ENCODE results near the gene ZBTB12.
A peak's percentile ranks its signal among the peaks of the same experiment; 100 is the strongest.
"Not testable (repeated sequence)": the region's sequence is repeated elsewhere in the genome, so short reads cannot be mapped to it uniquely, and the experiment has no call there.

ZBTB12 gene

GRCh38 chr6:31874836-31875572 lies 26.9 kb downstream of the ZBTB12 start:
- DNase-seq (ENCODE audit: low spot score) = no peak

GRCh38 chr6:31874084-31874670 lies 27.7 kb downstream of the ZBTB12 start:
- no peak for DNase-seq (ENCODE audit: low spot score)

- no peak for DNase-seq (ENCODE audit: low spot score)
These were observed 30.7 kb downstream of the ZBTB12 start for GRCh38 chr6:31871046-31871659.

- DNase-seq (ENCODE audit: low spot score) = no peak
These were observed 31.4 kb downstream of the ZBTB12 start for GRCh38 chr6:31870385-31870921.

GRCh38 chr6:31869343-31869742 lies 32.5 kb downstream of the ZBTB12 start:
- DNase-seq (ENCODE audit: low spot score) = no peak

- not testable (repeated sequence) for DNase-seq (ENCODE audit: low spot score)
These were observed 33.3 kb downstream of the ZBTB12 start for GRCh38 chr6:31868658-31868971.

- no peak for DNase-seq (ENCODE audit: low spot score)
These were observed 36.4 kb downstream of the ZBTB12 start for GRCh38 chr6:31865205-31866118.

- DNase-seq (ENCODE audit: low spot score) = no peak
These were observed 37.1 kb downstream of the ZBTB12 start for GRCh38 chr6:31864818-31865204.

- DNase-seq (ENCODE audit: low spot score) = not testable (repeated sequence)
These were observed 37.7 kb downstream of the ZBTB12 start for GRCh38 chr6:31864123-31864562.

GRCh38 chr6:31862344-31863235 lies 39.3 kb downstream of the ZBTB12 start, which contains the start of gene NEU1:
NEU1 (minus strand) TSS chr6:31862821; CDS start chr6:31862776, 45 bp downstream.
- peak; percentile 100 for DNase-seq (ENCODE audit: low spot score)

GRCh38 chr6:31861919-31862343 lies 40.0 kb downstream of the ZBTB12 start:
- no peak for DNase-seq (ENCODE audit: low spot score)

- no peak for DNase-seq (ENCODE audit: low spot score)
These were observed 40.7 kb downstream of the ZBTB12 start for GRCh38 chr6:31861150-31861549.

GRCh38 chr6:31860349-31860748 lies 41.5 kb downstream of the ZBTB12 start:
- no peak for DNase-seq (ENCODE audit: low spot score)

- no peak for DNase-seq (ENCODE audit: low spot score)
These were observed 42.0 kb downstream of the ZBTB12 start for GRCh38 chr6:31859923-31860322.

- no peak for DNase-seq (ENCODE audit: low spot score)
These were observed 43.2 kb downstream of the ZBTB12 start for GRCh38 chr6:31858707-31859106.

- DNase-seq (ENCODE audit: low spot score) = not testable (repeated sequence)
These were observed 44.1 kb downstream of the ZBTB12 start for GRCh38 chr6:31857774-31858173.

GRCh38 chr6:31851980-31852718 lies 49.7 kb downstream of the ZBTB12 start:
- not testable (repeated sequence) for DNase-seq (ENCODE audit: low spot score)

GRCh38 chr6:31851485-31851832 lies 50.4 kb downstream of the ZBTB12 start:
- no peak for DNase-seq (ENCODE audit: low spot score)

GRCh38 chr6:31850765-31851484 lies 51.0 kb downstream of the ZBTB12 start:
- DNase-seq (ENCODE audit: low spot score) = no peak
